GM23338 (cell line): ENCODE measurements around the gene TYW1B. TPM values are rescaled to one million over a fixed set of nuclear protein-coding genes. Genes with fewer than 3 reads are reported as not detected.
A peak's percentile ranks its signal among the peaks of the same experiment; 100 is the strongest.
"Not testable (repeated sequence)": the region's sequence is repeated elsewhere in the genome, so short reads cannot be mapped to it uniquely, and the experiment has no call there.

Experiments used
- ATAC-seq: fragments of 200-7000 bp; cut with Tn5 transposase; 3 replicates; pipeline ENCODE4 v1.9.1; 2020
- DNase-seq: peaks from one replicate; pipeline ENCODE4 v3.0.0-alpha.2; 2015; ENCODE audit warnings: low spot score
- H2AFZ ChIP-seq: fragments of 200-600 bp; sonication (generic); 2 replicates; pipeline ENCODE4 v1.8.0; 2016; ENCODE audit warnings: antibody characterized with exemption, mild to moderate bottlenecking, moderate library complexity
- H3F3A ChIP-seq: fragments of 200-600 bp; sonication (generic); replicated peaks from 2 replicates; pipeline ENCODE4 v1.8.0; 2017; ENCODE audit warnings: antibody characterized with exemption, mixed run types, low read depth
- H3K27ac ChIP-seq: fragments of 200-600 bp; sonication (generic); 2 replicates; pipeline ENCODE4 v1.6.1; 2016; ENCODE audit warnings: low read depth
- H3K27me3 ChIP-seq: fragments of 200-600 bp; sonication (generic); 2 replicates; pipeline ENCODE4 v1.8.0; 2016; ENCODE audit warnings: mild to moderate bottlenecking, mixed run types, moderate library complexity; ENCODE audit not compliant: insufficient read depth
- H3K36me3 ChIP-seq: fragments of 200-600 bp; sonication (generic); 2 replicates; pipeline ENCODE4 v1.8.0; 2016; ENCODE audit warnings: mild to moderate bottlenecking; ENCODE audit not compliant: insufficient read depth
- H3K4me1 ChIP-seq: fragments of 200-600 bp; sonication (generic); 2 replicates; pipeline ENCODE4 v1.8.0; 2016; ENCODE audit warnings: mild to moderate bottlenecking, moderate library complexity; ENCODE audit not compliant: insufficient read depth
- H3K4me2 ChIP-seq: fragments of 200-600 bp; sonication (generic); 2 replicates; pipeline ENCODE4 v1.7.1; 2017; ENCODE audit warnings: mixed run types
- H3K4me3 ChIP-seq: fragments of 200-600 bp; sonication (generic); 2 replicates; pipeline ENCODE4 v1.6.1; 2016; ENCODE audit warnings: mixed run types
- H3K79me2 ChIP-seq: fragments of 200-600 bp; sonication (generic); replicated peaks from 2 replicates; pipeline ENCODE4 v1.8.0; 2017; ENCODE audit warnings: mild to moderate bottlenecking; ENCODE audit not compliant: insufficient read depth
- H3K9me2 ChIP-seq: fragments of 200-600 bp; sonication (generic); 2 replicates; pipeline ENCODE4 v1.8.0; 2017; ENCODE audit not compliant: insufficient read depth
- H4K20me1 ChIP-seq: fragments of 200-600 bp; sonication (generic); replicated peaks from 2 replicates; pipeline ENCODE4 v1.8.0; 2017; ENCODE audit warnings: mild to moderate bottlenecking; ENCODE audit not compliant: insufficient read depth
- H3K27ac Mint-ChIP-seq: 2 replicates; pipeline ENCODE4 v1.8.0; 2020; ENCODE audit warnings: inconsistent platforms, mild to moderate bottlenecking, moderate library complexity, mixed read lengths
- H3K27me3 Mint-ChIP-seq: 3 replicates; pipeline ENCODE4 v1.8.0; 2022; ENCODE audit warnings: low read depth, mild to moderate bottlenecking, moderate library complexity, mixed read lengths, inconsistent platforms; ENCODE audit not compliant: insufficient read depth, poor library complexity
- H3K36me3 Mint-ChIP-seq: 3 replicates; pipeline ENCODE4 v1.8.0; 2021; ENCODE audit warnings: low read depth, mild to moderate bottlenecking, inconsistent platforms, moderate library complexity, mixed read lengths
- H3K4me1 Mint-ChIP-seq: 3 replicates; pipeline ENCODE4 v1.8.0; 2020; ENCODE audit warnings: mild to moderate bottlenecking, inconsistent platforms, mixed read lengths
- H3K4me3 Mint-ChIP-seq: 3 replicates; pipeline ENCODE4 v1.8.0; 2021; ENCODE audit warnings: moderate library complexity, mild to moderate bottlenecking, inconsistent platforms, mixed read lengths
- H3K9me3 Mint-ChIP-seq: 3 replicates; pipeline ENCODE4 v1.8.0; 2020; ENCODE audit warnings: moderate library complexity, mild to moderate bottlenecking, inconsistent platforms, mixed read lengths
- polyA plus RNA-seq: library from polyadenylated mRNA; unstranded; fragments of >200 nt; fragmentation: Nextera tagmentation; extraction: Ambion mirVana; gene quantifications from 2 replicates; pipeline ENCODE4 v1.2.1, GENCODE V29; 2016
- total RNA-seq: library from RNA; depleted of rRNA; stranded (reverse); fragments of >200 nt; shearing (Covaris generic); gene quantifications from 2 replicates; pipeline ENCODE4 v1.2.3, GENCODE V29; 2014
- TF ChIP-seq, protein P1 (sequence below), 2 experiments: fragments of 200-600 bp in 1 of 2; sonication (generic) in 1 of 2; conservative IDR thresholded peaks; 2 replicates each; pipeline versions ENCODE4 v1.5.1 to v1.6.1; 2016 to 2017; ENCODE audit warnings: antibody characterized with exemption in 2 of 2, low read depth in 2 of 2, mild to moderate bottlenecking in 2 of 2, moderate library complexity in 1 of 2

Gene TYW1B
- total and polyA plus RNA-seq, 2 experiments from 2014 or later = 2.8 to 5.6 TPM

- not testable (repeated sequence) for ATAC-seq, H3K36me3 ChIP-seq, H3K9me2 ChIP-seq, H3K27me3 Mint-ChIP-seq, DNase-seq, H3K4me2 ChIP-seq, H3K4me3 Mint-ChIP-seq, H3F3A ChIP-seq, H4K20me1 ChIP-seq, H3K9me3 Mint-ChIP-seq, H2AFZ ChIP-seq, H3K27ac ChIP-seq, H3K79me2 ChIP-seq, H3K4me1 Mint-ChIP-seq, H3K27ac Mint-ChIP-seq, H3K4me3 ChIP-seq, H3K27me3 ChIP-seq, H3K36me3 Mint-ChIP-seq
- peaks cover 19% of the 10 kb centered on the region for H3K4me1 ChIP-seq
Measured at GRCh38 chr7:72643708-72644107, 184.3 kb downstream of the TYW1B start.

DNA sequence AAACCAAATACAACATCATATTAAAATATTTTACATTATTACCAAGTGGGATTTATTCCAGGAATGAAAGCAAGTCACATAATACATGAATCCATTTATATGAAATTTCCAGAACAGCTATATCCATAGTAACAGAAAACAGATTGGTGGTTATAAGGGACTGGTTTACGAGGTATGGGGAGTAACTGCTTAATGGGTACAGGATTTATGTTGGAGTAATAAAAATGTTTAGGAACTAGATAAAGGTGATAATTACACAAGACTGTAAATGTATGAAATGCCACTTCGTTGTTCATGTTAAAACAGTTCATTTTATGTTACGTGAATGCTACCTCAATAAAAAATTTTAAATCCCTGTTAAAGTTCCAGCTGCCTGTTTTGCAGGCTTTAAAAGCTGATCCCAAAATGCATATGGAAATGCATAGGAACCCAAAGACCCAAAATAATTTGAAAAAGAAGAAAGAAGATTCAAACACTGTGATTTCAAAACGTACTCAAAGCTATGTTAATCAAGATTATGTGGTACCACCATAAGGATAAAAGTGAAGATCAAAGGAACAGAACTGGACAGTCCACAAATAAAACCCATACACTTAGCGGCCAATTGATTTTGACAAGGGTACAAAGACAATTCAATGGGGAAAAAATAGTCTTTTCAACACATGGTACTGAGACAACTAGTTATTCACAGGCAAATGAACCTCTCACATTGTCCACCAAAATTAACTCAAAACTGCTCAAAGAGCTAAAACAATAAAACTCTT lies 186.3 kb downstream of the TYW1B start:
- H3K9me2 ChIP-seq, H3K27me3 Mint-ChIP-seq, H3K36me3 Mint-ChIP-seq, H3F3A ChIP-seq, H3K9me3 Mint-ChIP-seq, H2AFZ ChIP-seq, ATAC-seq, H3K4me2 ChIP-seq, H3K36me3 ChIP-seq, H3K27ac Mint-ChIP-seq, H3K4me3 Mint-ChIP-seq, H4K20me1 ChIP-seq, H3K4me3 ChIP-seq, H3K79me2 ChIP-seq, DNase-seq, H3K27me3 ChIP-seq: not testable (repeated sequence)
- Histone ChIP-seq H3K27ac (0 out of 2 replicates have a peak overlapping the region, but pooled peaks have one; percentile 10), H3K4me1 (peaks cover 26% of the 10 kb centered on the region)
- H3K4me1 Mint-ChIP-seq = peaks cover 13% of the 10 kb centered on the region

- not testable (repeated sequence) for H2AFZ ChIP-seq
Measured at GRCh38 chr7:72640740-72641139, 187.3 kb downstream of the TYW1B start.

GRCh38 chr7:72635273-72635908 lies 192.6 kb downstream of the TYW1B start:
- ATAC-seq (peak; percentile 86), DNase-seq (peak; percentile 27)
- H3K36me3 ChIP-seq, H3K9me3 Mint-ChIP-seq, H2AFZ ChIP-seq, H3K4me3 Mint-ChIP-seq, H3F3A ChIP-seq, H3K27me3 ChIP-seq, H3K4me2 ChIP-seq, H4K20me1 ChIP-seq, H3K79me2 ChIP-seq, H3K27me3 Mint-ChIP-seq, H3K27ac Mint-ChIP-seq, H3K36me3 Mint-ChIP-seq, H3K9me2 ChIP-seq, H3K27ac ChIP-seq, H3K4me3 ChIP-seq: not testable (repeated sequence)
- TF ChIP-seq, protein P1, sequence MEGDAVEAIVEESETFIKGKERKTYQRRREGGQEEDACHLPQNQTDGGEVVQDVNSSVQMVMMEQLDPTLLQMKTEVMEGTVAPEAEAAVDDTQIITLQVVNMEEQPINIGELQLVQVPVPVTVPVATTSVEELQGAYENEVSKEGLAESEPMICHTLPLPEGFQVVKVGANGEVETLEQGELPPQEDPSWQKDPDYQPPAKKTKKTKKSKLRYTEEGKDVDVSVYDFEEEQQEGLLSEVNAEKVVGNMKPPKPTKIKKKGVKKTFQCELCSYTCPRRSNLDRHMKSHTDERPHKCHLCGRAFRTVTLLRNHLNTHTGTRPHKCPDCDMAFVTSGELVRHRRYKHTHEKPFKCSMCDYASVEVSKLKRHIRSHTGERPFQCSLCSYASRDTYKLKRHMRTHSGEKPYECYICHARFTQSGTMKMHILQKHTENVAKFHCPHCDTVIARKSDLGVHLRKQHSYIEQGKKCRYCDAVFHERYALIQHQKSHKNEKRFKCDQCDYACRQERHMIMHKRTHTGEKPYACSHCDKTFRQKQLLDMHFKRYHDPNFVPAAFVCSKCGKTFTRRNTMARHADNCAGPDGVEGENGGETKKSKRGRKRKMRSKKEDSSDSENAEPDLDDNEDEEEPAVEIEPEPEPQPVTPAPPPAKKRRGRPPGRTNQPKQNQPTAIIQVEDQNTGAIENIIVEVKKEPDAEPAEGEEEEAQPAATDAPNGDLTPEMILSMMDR (conservative IDR thresholded peaks at IDR 0.05; ENCODE audit: low read depth in 2 of 2) = peak; percentile 34 to 41
- peaks cover 12% of the 10 kb centered on the region; the same call in 2 of the 3 replicates for H3K4me1 Mint-ChIP-seq
- peaks cover 14% of the 10 kb centered on the region; the same call in 1 of the 2 replicates for H3K4me1 ChIP-seq

More at GRCh38 chr7:72640740-72641139, 187.3 kb downstream of the TYW1B start:
- DNase-seq, H3K27ac ChIP-seq, ATAC-seq, H3K4me2 ChIP-seq, H3F3A ChIP-seq, H3K36me3 Mint-ChIP-seq, H3K4me3 Mint-ChIP-seq, H3K9me2 ChIP-seq, H3K79me2 ChIP-seq, H3K27me3 ChIP-seq, H4K20me1 ChIP-seq, H3K27me3 Mint-ChIP-seq, H3K4me3 ChIP-seq, H3K36me3 ChIP-seq, H3K9me3 Mint-ChIP-seq: not testable (repeated sequence)
- Mint-ChIP-seq H3K4me1 (peaks cover 13% of the 10 kb centered on the region), H3K27ac (peak overlapping the region; percentile 73)
- H3K4me1 ChIP-seq = peaks cover 26% of the 10 kb centered on the region

GRCh38 chr7:72632765-72633292 lies 195.2 kb downstream of the TYW1B start:
- H3K9me3 Mint-ChIP-seq, H3K27ac ChIP-seq, H3K27ac Mint-ChIP-seq, H3K4me3 Mint-ChIP-seq, H3K36me3 Mint-ChIP-seq, H3K4me2 ChIP-seq, H3K27me3 ChIP-seq, H4K20me1 ChIP-seq, H3K4me3 ChIP-seq, H2AFZ ChIP-seq, H3K4me1 Mint-ChIP-seq, H3K36me3 ChIP-seq, H3K27me3 Mint-ChIP-seq, H3K4me1 ChIP-seq, H3F3A ChIP-seq, H3K79me2 ChIP-seq, H3K9me2 ChIP-seq: not testable (repeated sequence)
- peak; percentile 74 for ATAC-seq
- peak; percentile 19 for DNase-seq

DNA sequence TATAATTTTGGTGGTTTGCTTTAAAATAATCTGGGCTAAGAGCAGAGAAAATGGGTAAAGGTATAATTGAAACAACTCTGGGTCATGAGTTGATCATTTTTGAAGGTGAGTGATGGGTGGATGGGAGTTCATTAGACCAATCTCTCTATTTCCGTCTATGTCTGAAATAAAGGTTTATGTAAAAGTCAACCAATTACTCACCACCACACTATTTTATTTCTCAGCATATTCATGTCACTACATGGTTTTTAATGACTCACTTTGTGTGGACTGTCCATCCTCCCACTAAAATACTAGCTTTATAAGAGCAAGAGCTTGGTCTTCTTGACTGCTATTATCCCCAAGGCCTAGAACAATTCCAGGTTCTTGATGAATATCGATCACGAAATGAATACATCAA lies 199.6 kb downstream of the TYW1B start:
- H3F3A ChIP-seq, H3K79me2 ChIP-seq, H3K27ac ChIP-seq, H3K36me3 Mint-ChIP-seq, ATAC-seq, H3K4me3 ChIP-seq, H2AFZ ChIP-seq, DNase-seq, H3K4me3 Mint-ChIP-seq, H3K27me3 Mint-ChIP-seq, H3K27me3 ChIP-seq, H3K9me2 ChIP-seq, H3K4me2 ChIP-seq, H4K20me1 ChIP-seq, H3K4me1 ChIP-seq, H3K4me1 Mint-ChIP-seq, H3K36me3 ChIP-seq, H3K9me3 Mint-ChIP-seq: not testable (repeated sequence)
- peak overlapping the region; percentile 87 for H3K27ac Mint-ChIP-seq
